GM12874 (cell line): ENCODE results near the gene EFS.

Experiments used
- CTCF ChIP-seq: IDR thresholded peaks from 2 replicates; pipeline ENCODE4 v1.5.1; 2011; ENCODE audit warnings: low read depth, mild to moderate bottlenecking, control low read depth, low read length, moderate library complexity; ENCODE audit not compliant: insufficient read depth

Gene EFS

GRCh38 chr14:23396126-23396525 lies 31.2 kb upstream of the EFS start:
- no peak for TF ChIP-seq CTCF

GRCh38 chr14:23392613-23393012 lies 27.6 kb upstream of the EFS start:
- no peak for TF ChIP-seq CTCF

- TF ChIP-seq CTCF = no peak
These were observed 24.4 kb upstream of the EFS start for GRCh38 chr14:23389396-23389795.

- no peak for TF ChIP-seq CTCF
These were observed 24.0 kb upstream of the EFS start for GRCh38 chr14:23388996-23389395.

GRCh38 chr14:23387916-23388882 lies 23.2 kb upstream of the EFS start:
- no peak for TF ChIP-seq CTCF

GRCh38 chr14:23386999-23387398 lies 22.0 kb upstream of the EFS start:
- TF ChIP-seq CTCF = no peak

GRCh38 chr14:23385642-23386265 lies 20.8 kb upstream of the EFS start:
- TF ChIP-seq CTCF = no peak
